ENCODE measurements around the gene ALKAL2.
"Not testable (repeated sequence)": the region's sequence is repeated elsewhere in the genome, so short reads cannot be mapped to it uniquely, and the experiment has no call there.

Gene ALKAL2

GRCh38 chr2:287911-288757, at the start of gene ALKAL2:
Gene ALKAL2 (minus strand): TSS chr2:288091. CDS start chr2:287835, 256 bp downstream.
- no peak for TF ChIP-seq CTCF (IDR thresholded peaks at IDR 0.05; ENCODE audit: low read depth, low read length)
- no peak for DNase-seq (ENCODE audit: extremely low read depth, low read depth)

- not testable (repeated sequence) for DNase-seq (ENCODE audit: extremely low read depth, low read depth)
These were observed 49.1 kb upstream of the ALKAL2 start for GRCh38 chr2:336949-337348.

GRCh38 chr2:336360-336759, 48.5 kb upstream of the ALKAL2 start:
- no peak for TF ChIP-seq CTCF (IDR thresholded peaks at IDR 0.05; ENCODE audit: low read depth, low read length)
- DNase-seq (ENCODE audit: extremely low read depth, low read depth) = no peak

GRCh38 chr2:332592-332991, 44.7 kb upstream of the ALKAL2 start:
- DNase-seq (ENCODE audit: extremely low read depth, low read depth) = no peak
- TF ChIP-seq CTCF (IDR thresholded peaks at IDR 0.05; ENCODE audit: low read depth, low read length) = no peak

- no peak for TF ChIP-seq CTCF (IDR thresholded peaks at IDR 0.05; ENCODE audit: low read depth, low read length)
- no peak for DNase-seq (ENCODE audit: extremely low read depth, low read depth)
These were observed 40.9 kb upstream of the ALKAL2 start for GRCh38 chr2:328761-329160.

- no peak for TF ChIP-seq CTCF (IDR thresholded peaks at IDR 0.05; ENCODE audit: low read depth, low read length)
These were observed 35.1 kb upstream of the ALKAL2 start for GRCh38 chr2:323035-323434.

GRCh38 chr2:322326-322725, 34.4 kb upstream of the ALKAL2 start:
- DNase-seq (ENCODE audit: extremely low read depth, low read depth) = no peak
- no peak for TF ChIP-seq CTCF (IDR thresholded peaks at IDR 0.05; ENCODE audit: low read depth, low read length)

More at GRCh38 chr2:323035-323434, 35.1 kb upstream of the ALKAL2 start:
- no peak for DNase-seq (ENCODE audit: extremely low read depth, low read depth)

- TF ChIP-seq CTCF (IDR thresholded peaks at IDR 0.05; ENCODE audit: low read depth, low read length) = no peak
- no peak for DNase-seq (ENCODE audit: extremely low read depth, low read depth)
These were observed 32.7 kb upstream of the ALKAL2 start for GRCh38 chr2:320561-320960.
